SU-DHL-6 (cell line): ENCODE results near the gene STYXL1.

Experiments
- CTCF ChIP-seq: fragments of 200-600 bp; sonication (generic); IDR thresholded peaks from one replicate; pipeline ENCODE4 v1.5.1; 2017; ENCODE audit warnings: antibody characterized with exemption, mild to moderate bottlenecking, low read length, moderate library complexity; ENCODE audit not compliant: insufficient read depth, poor library complexity, severe bottlenecking
- EZH2phosphoT487 ChIP-seq: fragments of 200-600 bp; sonication (generic), shearing (Covaris generic); conservative IDR thresholded peaks from 2 replicates; pipeline ENCODE4 v1.6.1; 2018; ENCODE audit warnings: mild to moderate bottlenecking, antibody characterized with exemption, low read length, moderate library complexity, mixed read lengths

DNA sequence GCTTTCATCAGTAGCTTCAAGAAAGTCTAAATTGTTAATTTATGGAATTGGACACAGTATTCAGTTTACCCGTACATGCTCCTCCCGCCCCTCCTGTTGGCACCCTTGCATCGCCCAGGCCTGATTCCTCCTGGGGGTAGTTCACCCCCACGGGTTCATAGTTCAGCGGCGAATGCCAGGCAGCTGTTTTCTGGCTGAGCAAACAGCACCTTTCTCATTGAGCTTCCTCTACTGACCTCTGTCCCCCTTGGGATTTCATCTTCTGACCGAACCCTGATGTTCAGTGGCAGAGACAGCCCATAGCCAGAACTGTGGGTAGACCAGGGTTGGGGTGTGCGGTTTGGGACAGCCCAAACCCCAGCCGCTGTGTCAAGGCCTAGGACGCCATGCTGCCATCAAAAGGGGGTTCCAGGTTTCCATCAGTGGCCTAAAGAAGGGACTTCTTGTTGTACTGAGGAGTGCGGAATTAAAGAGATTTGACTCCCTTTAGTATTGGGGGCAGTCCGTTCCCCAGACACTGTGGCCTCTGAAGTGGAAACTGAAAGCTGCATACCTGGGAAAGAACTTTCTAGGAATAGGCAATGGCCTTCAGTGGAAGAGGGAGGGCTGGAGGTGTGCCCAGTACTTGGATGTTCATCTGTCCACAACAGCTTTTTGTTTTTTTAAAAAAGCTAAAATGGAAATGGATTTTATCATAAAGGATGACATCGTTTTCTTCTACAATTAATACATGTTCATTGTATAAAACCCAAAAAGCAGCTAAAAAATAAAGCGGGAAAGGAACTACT is 19.1 kb upstream of the STYXL1 start:
- TF ChIP-seq CTCF (no peak), EZH2phosphoT487 (no peak)
